NT2/D1 (cell line): ENCODE measurements around the gene ATXN7.

ENCODE experiments used
- YY1 ChIP-seq: IDR thresholded peaks from 2 replicates; pipeline ENCODE4 v1.6.1; 2011; ENCODE audit not compliant: insufficient read length, insufficient read depth
- ZNF274 ChIP-seq: IDR thresholded peaks from 2 replicates; pipeline ENCODE4 v1.6.1; 2011; ENCODE audit warnings: mild to moderate bottlenecking, low read depth, low read length

- TF ChIP-seq ZNF274, result no peak
- TF ChIP-seq YY1, result no peak
Measured at GRCh38 chr3:63973406-63973805, 109.7 kb downstream of the ATXN7 start.
